ENCODE results near the gene USP38.

GRCh38 chr4:143183513-143184216 is 1.1 kb upstream of the USP38 start:
- TF ChIP-seq CTCF (IDR thresholded peaks at IDR 0.05; ENCODE audit: insufficient read depth, low read length, poor library complexity, severe bottlenecking) (no peak), EZH2phosphoT487 (conservative IDR thresholded peaks at IDR 0.05; ENCODE audit: low read length) (no peak)
